Smooth muscle cell (in vitro differentiated cells): ENCODE data around the gene NSMCE1. TPM values are rescaled to one million over a fixed set of nuclear protein-coding genes. Genes with fewer than 3 reads are reported as not detected.
"Not testable (repeated sequence)": the region's sequence is repeated elsewhere in the genome, so short reads cannot be mapped to it uniquely, and the experiment has no call there.

Source experiments
- DNase-seq: peaks from one replicate; lab custom pipeline; 2025; ENCODE audit not compliant: unreplicated experiment; lab: John Stamatoyannopoulos, UW
- H2AFZ ChIP-seq: fragments of 200-600 bp; sonication (generic); 2 replicates; pipeline ENCODE4 v1.6.0; 2016; ENCODE audit warnings: antibody characterized with exemption, low read depth, mild to moderate bottlenecking
- H3F3A ChIP-seq: fragments of 200-600 bp; sonication (generic); 2 replicates; pipeline ENCODE4 v1.6.0; 2017; ENCODE audit warnings: antibody characterized with exemption, low read depth
- H3K27ac ChIP-seq: fragments of 200-600 bp; sonication (generic); 2 replicates; pipeline ENCODE4 v1.5.1; 2016; ENCODE audit warnings: low read depth, mild to moderate bottlenecking
- H3K27me3 ChIP-seq: fragments of 200-600 bp; sonication (generic); 2 replicates; pipeline ENCODE4 v1.6.1; 2016; ENCODE audit warnings: low read depth, mild to moderate bottlenecking
- H3K36me3 ChIP-seq: fragments of 200-600 bp; sonication (generic); 2 replicates; pipeline ENCODE4 v1.5.1; 2016; ENCODE audit warnings: low read depth
- H3K4me1 ChIP-seq: fragments of 200-600 bp; sonication (generic); 2 replicates; pipeline ENCODE4 v1.5.1; 2016; ENCODE audit warnings: low read depth
- H3K4me2 ChIP-seq: fragments of 200-600 bp; sonication (generic); 2 replicates; pipeline ENCODE4 v1.6.0; 2016; ENCODE audit warnings: mild to moderate bottlenecking
- H3K4me3 ChIP-seq: fragments of 200-600 bp; sonication (generic); 2 replicates; pipeline ENCODE4 v1.5.1; 2016; ENCODE audit warnings: mild to moderate bottlenecking
- H3K79me2 ChIP-seq: fragments of 200-600 bp; sonication (generic); 2 replicates; pipeline ENCODE4 v1.6.0; 2016; ENCODE audit warnings: low read depth, mild to moderate bottlenecking
- H3K9ac ChIP-seq: fragments of 200-600 bp; sonication (generic); 2 replicates; pipeline ENCODE4 v1.6.0; 2016; ENCODE audit warnings: low read depth
- H3K9me3 ChIP-seq: fragments of 200-600 bp; sonication (generic); replicated peaks from 2 replicates; pipeline ENCODE4 v1.5.1; 2016; ENCODE audit warnings: low read depth
- H4K20me1 ChIP-seq: fragments of 200-600 bp; sonication (generic); 2 replicates; pipeline ENCODE4 v1.6.0; 2016; ENCODE audit warnings: low read depth
- WGBS: methylation state at CpG from one replicate; pipeline ENCODE4 v1.1.7; 2016; ENCODE audit warnings: low lambda C conversion rate; 5-methylcytosine and 5-hydroxymethylcytosine counted together
- polyA plus RNA-seq: library from polyadenylated mRNA; unstranded; fragments of >200 nt; fragmentation: Nextera tagmentation; extraction: Ambion mirVana; gene quantifications from 2 replicates; pipeline ENCODE4 v1.2.1, GENCODE V29; 2016
- total RNA-seq: library from RNA; depleted of rRNA; stranded (reverse); fragments of >200 nt; gene quantifications from 2 replicates; pipeline ENCODE4 v1.2.3, GENCODE V29; 2014
- TF ChIP-seq, protein P1 (sequence below): fragments of 200-600 bp; sonication (generic); IDR thresholded peaks from 2 replicates; pipeline ENCODE4 v1.5.1; 2017; ENCODE audit warnings: borderline replicate concordance, mild to moderate bottlenecking, antibody characterized with exemption; ENCODE audit not compliant: insufficient read depth, poor library complexity, severe bottlenecking

NSMCE1 gene
- total and polyA plus RNA-seq, 2 experiments from 2014 or later: 36.9 to 59.1 TPM

DNA sequence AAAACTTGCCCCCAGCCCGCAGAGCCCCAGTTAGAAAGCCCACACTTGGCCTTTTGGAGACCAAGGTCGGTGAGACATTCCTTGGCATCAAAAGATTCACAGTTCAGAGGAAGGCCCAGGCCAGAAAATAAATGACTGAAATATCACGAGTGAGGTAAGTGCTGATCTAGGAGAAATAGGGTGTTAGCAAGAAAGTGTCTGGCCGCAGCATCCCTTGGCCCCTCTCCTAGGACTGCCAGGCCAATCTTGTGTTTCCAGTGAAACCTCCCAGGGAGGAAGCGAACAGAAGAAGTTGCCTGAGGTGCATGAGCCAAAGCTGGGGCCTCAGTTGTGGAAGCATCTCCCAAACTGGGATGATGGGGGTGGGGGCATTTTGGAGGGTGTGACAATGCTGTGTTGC lies 22.5 kb upstream of the NSMCE1 start:
- Histone ChIP-seq H4K20me1 (no peaks in the 10 kb centered on the region), H3K9ac (no peak overlapping the region), H3K9me3 (no peaks in the 10 kb centered on the region), H3K4me3 (no peak overlapping the region), H3K4me2 (no peak overlapping the region), H3K36me3 (no peaks in the 10 kb centered on the region), H3K27ac (no peak overlapping the region), H3K79me2 (no peaks in the 10 kb centered on the region), H2AFZ (no peak overlapping the region), H3K27me3 (no peaks in the 10 kb centered on the region), H3K4me1 (no peaks in the 10 kb centered on the region), H3F3A (no peaks in the 10 kb centered on the region)
- WGBS: 89% methylated on average over 5 of the region's 5 CpGs
- TF ChIP-seq, protein P1, sequence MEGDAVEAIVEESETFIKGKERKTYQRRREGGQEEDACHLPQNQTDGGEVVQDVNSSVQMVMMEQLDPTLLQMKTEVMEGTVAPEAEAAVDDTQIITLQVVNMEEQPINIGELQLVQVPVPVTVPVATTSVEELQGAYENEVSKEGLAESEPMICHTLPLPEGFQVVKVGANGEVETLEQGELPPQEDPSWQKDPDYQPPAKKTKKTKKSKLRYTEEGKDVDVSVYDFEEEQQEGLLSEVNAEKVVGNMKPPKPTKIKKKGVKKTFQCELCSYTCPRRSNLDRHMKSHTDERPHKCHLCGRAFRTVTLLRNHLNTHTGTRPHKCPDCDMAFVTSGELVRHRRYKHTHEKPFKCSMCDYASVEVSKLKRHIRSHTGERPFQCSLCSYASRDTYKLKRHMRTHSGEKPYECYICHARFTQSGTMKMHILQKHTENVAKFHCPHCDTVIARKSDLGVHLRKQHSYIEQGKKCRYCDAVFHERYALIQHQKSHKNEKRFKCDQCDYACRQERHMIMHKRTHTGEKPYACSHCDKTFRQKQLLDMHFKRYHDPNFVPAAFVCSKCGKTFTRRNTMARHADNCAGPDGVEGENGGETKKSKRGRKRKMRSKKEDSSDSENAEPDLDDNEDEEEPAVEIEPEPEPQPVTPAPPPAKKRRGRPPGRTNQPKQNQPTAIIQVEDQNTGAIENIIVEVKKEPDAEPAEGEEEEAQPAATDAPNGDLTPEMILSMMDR: no peak
- no peak for DNase-seq

DNA sequence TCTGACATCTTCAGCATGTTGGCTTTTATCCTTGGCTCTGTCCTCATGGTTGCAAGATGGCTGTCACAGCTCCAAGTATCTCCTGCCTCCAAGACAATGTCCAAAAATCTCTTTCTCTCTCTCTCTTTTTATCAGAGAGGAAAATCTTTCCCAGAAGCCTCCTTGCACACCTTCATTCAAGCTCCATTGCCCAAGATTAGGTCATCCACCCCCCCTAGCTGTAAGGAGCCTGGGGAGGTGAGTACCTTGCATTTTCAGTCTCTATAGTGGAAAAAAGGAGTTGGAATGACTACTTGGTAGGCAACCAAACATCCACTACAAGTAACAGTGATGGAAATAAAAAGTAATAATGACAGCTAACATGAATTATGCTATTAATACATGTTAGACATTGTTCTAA lies 22.0 kb upstream of the NSMCE1 start:
- no peak for DNase-seq
- TF ChIP-seq, protein P1: no peak
- H3K4me1 ChIP-seq: no peaks in the 10 kb centered on the region
- H3K27me3 ChIP-seq: no peaks in the 10 kb centered on the region
- no peaks in the 10 kb centered on the region for H3K79me2 ChIP-seq
- no peak overlapping the region for H3K27ac ChIP-seq
- no peaks in the 10 kb centered on the region for H4K20me1 ChIP-seq
- no peaks in the 10 kb centered on the region for H3F3A ChIP-seq
- no peaks in the 10 kb centered on the region for H3K36me3 ChIP-seq
- H3K9ac ChIP-seq: no peak overlapping the region
- H2AFZ ChIP-seq: no peak overlapping the region
- no peak overlapping the region for H3K4me3 ChIP-seq
- no peak overlapping the region for H3K4me2 ChIP-seq
- no peaks in the 10 kb centered on the region for H3K9me3 ChIP-seq

DNA sequence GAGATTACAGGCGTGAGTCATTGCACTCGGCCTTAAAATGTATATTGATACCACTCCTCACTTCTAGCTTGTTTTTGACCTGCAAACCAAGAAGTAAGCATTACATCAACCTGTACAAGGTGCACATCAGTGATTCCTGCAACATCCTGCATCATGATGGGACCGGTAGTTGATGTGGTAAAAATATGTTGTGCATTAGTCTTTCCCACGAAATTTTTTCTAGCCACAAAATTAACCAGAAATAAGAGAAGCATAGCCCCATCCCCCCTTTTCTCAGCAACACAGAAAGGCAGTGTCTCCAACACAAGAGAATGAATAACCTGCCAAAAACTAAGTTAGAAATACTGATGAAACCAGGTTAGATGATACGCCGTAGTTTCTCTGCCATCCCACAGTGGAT lies 21.1 kb upstream of the NSMCE1 start:
- Histone ChIP-seq H3K27ac (no peak overlapping the region), H3K36me3 (no peaks in the 10 kb centered on the region), H3K4me3 (no peak overlapping the region), H4K20me1 (no peaks in the 10 kb centered on the region), H2AFZ (no peak overlapping the region), H3K9me3 (no peaks in the 10 kb centered on the region), H3K27me3 (no peaks in the 10 kb centered on the region), H3K4me1 (no peaks in the 10 kb centered on the region), H3K4me2 (no peak overlapping the region), H3F3A (no peaks in the 10 kb centered on the region), H3K79me2 (no peaks in the 10 kb centered on the region), H3K9ac (no peak overlapping the region)
- DNase-seq: no peak
- TF ChIP-seq, protein P1: no peak
- WGBS: 75% methylated on average over 6 of the region's 6 CpGs

DNA sequence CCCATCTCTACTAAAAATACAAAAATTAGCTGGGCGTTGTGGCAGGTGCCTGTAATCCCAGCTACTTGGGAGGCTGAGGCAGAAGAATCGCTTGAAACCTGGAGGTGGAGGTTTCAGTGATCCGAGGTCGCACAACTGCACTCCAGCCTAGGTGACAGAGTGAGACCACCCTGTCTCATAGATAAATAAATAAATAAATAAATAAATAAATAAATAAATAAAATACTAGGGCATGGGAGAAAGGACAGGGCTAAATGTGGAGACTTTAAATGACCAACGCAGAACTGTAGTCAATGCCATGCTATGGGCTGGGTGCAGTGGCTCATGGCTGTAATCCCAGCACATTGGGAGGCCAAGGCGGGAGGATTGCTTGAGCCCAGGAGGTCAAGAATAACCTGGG lies 19.7 kb upstream of the NSMCE1 start:
- H2AFZ ChIP-seq, H3K4me2 ChIP-seq, H3K4me1 ChIP-seq, DNase-seq, H3K27ac ChIP-seq, H3K27me3 ChIP-seq, H3F3A ChIP-seq, H3K79me2 ChIP-seq, H3K9ac ChIP-seq, H3K36me3 ChIP-seq, H3K4me3 ChIP-seq, H4K20me1 ChIP-seq, H3K9me3 ChIP-seq: not testable (repeated sequence)
- WGBS: 87% methylated on average over 6 of the region's 6 CpGs
